Measurements from ENCODE around the gene RNF181.

Gene RNF181

DNA sequence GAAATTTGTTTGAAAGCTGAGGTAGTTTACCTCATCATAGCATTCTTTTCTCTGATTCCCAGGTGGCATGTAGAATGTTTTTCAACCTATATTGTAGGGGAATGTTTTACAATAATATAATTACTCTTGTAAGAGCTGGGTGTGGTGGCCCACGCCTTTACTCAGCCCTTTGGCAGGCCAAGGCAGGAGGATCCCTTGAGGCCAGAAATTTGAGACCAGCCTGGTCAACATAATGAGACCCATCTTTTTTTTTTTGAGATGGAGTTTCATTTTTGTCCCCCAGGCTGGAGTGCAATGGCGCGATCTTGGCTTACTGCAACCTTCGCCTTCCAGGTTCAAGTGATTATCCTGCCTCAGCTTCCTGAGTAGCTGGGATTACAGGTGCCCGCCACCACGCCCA is 24.1 kb downstream of the RNF181 start:
- no peaks in the 10 kb centered on the region for H3K27me3 ChIP-seq (ENCODE audit: control insufficient read depth in 1 of 2, insufficient read depth in 1 of 2, low read length in 2 of 2)

DNA sequence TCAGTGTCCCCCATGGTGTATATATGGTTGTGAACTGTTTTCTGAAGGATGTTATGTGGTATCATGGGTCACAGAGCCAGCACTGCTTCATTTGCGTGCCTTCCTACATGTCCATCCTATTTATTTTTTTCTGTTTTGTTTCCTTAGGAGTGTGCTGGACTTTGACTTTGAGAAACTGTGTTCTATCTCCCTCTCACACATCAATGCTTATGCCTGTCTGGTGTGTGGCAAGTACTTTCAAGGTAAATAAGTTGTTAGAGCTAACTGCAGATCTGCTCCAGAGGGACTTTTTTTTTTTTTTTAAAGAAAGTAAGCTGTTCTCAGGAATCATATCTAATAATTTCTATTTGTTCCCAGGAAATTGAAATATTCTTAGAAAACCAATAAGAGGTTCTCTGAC is 25.8 kb downstream of the RNF181 start:
- H2AFZ ChIP-seq (ENCODE audit: low read depth, low read length), result no peak overlapping the region
- H3K9me3 ChIP-seq (ENCODE audit: control insufficient read depth, low read length), result no peaks in the 10 kb centered on the region
- no peak overlapping the region for H2AK5ac ChIP-seq (ENCODE audit: low read length, severe bottlenecking)
- no peak overlapping the region for H2BK12ac ChIP-seq (ENCODE audit: low read length in 2 of 2)
- no peak overlapping the region for H4K91ac ChIP-seq (ENCODE audit: low read length)
- no peak overlapping the region for H2BK120ac ChIP-seq (ENCODE audit: low read depth, low read length)
- H3K36me3 ChIP-seq (ENCODE audit: control insufficient read depth in 1 of 2, insufficient read depth in 2 of 2, low read depth in 1 of 2, low read length in 2 of 2), result peaks cover 46 to 71% of the 10 kb centered on the region in 2 experiments
- no peak overlapping the region for H2BK5ac ChIP-seq (ENCODE audit: low read depth, low read length, poor library complexity, severe bottlenecking)
- H3K27ac ChIP-seq (ENCODE audit: low read length, poor library complexity, severe bottlenecking), result no peak overlapping the region
- WGBS, result no CpG with 5 or more reads among the region's 1 CpG
- DNase-seq, result no peak
- H3K9ac ChIP-seq (ENCODE audit: low read length), result no peak overlapping the region
- H3K14ac ChIP-seq (ENCODE audit: low read length in 2 of 2), result no peak overlapping the region
- H4K8ac ChIP-seq (ENCODE audit: low read length), result no peak overlapping the region
- H3K4me2 ChIP-seq (ENCODE audit: low read length, poor library complexity, severe bottlenecking), result no peak overlapping the region
- no peak overlapping the region for H2BK15ac ChIP-seq (ENCODE audit: low read depth, poor library complexity, severe bottlenecking)
- no peak overlapping the region for H3K23ac ChIP-seq (ENCODE audit: low read length in 2 of 2)
- H3K27me3 ChIP-seq (ENCODE audit: control insufficient read depth in 1 of 2, insufficient read depth in 1 of 2, low read length in 2 of 2), result no peaks in the 10 kb centered on the region
- H3K4me1 ChIP-seq (ENCODE audit: control insufficient read depth, insufficient read depth, low read depth, low read length), result peaks cover 8% of the 10 kb centered on the region
- no peak overlapping the region for H3K4me3 ChIP-seq (ENCODE audit: insufficient read depth in 1 of 2, low read depth in 1 of 2, low read length in 2 of 2)
- H3K18ac ChIP-seq (ENCODE audit: low read depth in 1 of 2, low read length in 2 of 2), result no peak overlapping the region
- H3K4ac ChIP-seq (ENCODE audit: low read depth in 1 of 2, low read length in 2 of 2), result no peak overlapping the region
- H3K79me1 ChIP-seq (replicated peaks; ENCODE audit: low read length, poor library complexity, severe bottlenecking), result peaks cover 22% of the 10 kb centered on the region

More for the DNA sequence above, 24.1 kb downstream of the RNF181 start:
- no peak overlapping the region for H2BK15ac ChIP-seq (ENCODE audit: low read depth, poor library complexity, severe bottlenecking)
- H3K36me3 ChIP-seq (ENCODE audit: control insufficient read depth in 1 of 2, insufficient read depth in 2 of 2, low read depth in 1 of 2, low read length in 2 of 2), result peaks cover 30 to 54% of the 10 kb centered on the region in 2 experiments
- H3K4me3 ChIP-seq (ENCODE audit: insufficient read depth in 1 of 2, low read depth in 1 of 2, low read length in 2 of 2), result no peak overlapping the region
- H3K9me3 ChIP-seq (ENCODE audit: control insufficient read depth, low read length), result no peaks in the 10 kb centered on the region
- no peak overlapping the region for H4K8ac ChIP-seq (ENCODE audit: low read length)
- DNase-seq, result no peak
- no peak overlapping the region for H2BK5ac ChIP-seq (ENCODE audit: low read depth, low read length, poor library complexity, severe bottlenecking)
- H3K4ac ChIP-seq (ENCODE audit: low read depth in 1 of 2, low read length in 2 of 2), result no peak overlapping the region
- H3K4me1 ChIP-seq (ENCODE audit: control insufficient read depth, insufficient read depth, low read depth, low read length), result peaks cover 8% of the 10 kb centered on the region
- H2BK120ac ChIP-seq (ENCODE audit: low read depth, low read length), result no peak overlapping the region
- peaks cover 18% of the 10 kb centered on the region for H3K79me1 ChIP-seq (replicated peaks; ENCODE audit: low read length, poor library complexity, severe bottlenecking)
- no peak overlapping the region for H3K23ac ChIP-seq (ENCODE audit: low read length in 2 of 2)
- H4K91ac ChIP-seq (ENCODE audit: low read length), result no peak overlapping the region
- no peak overlapping the region for H3K27ac ChIP-seq (ENCODE audit: low read length, poor library complexity, severe bottlenecking)
- H3K4me2 ChIP-seq (ENCODE audit: low read length, poor library complexity, severe bottlenecking), result no peak overlapping the region
- H3K9ac ChIP-seq (ENCODE audit: low read length), result peak overlapping the region; percentile 38
- H3K18ac ChIP-seq (ENCODE audit: low read depth in 1 of 2, low read length in 2 of 2), result no peak overlapping the region
- H2AFZ ChIP-seq (ENCODE audit: low read depth, low read length), result no peak overlapping the region
- H2AK5ac ChIP-seq (ENCODE audit: low read length, severe bottlenecking), result no peak overlapping the region
- WGBS, result 98% methylated on average over 6 of the region's 6 CpGs
- no peak overlapping the region for H2BK12ac ChIP-seq (ENCODE audit: low read length in 2 of 2)
- H3K14ac ChIP-seq (ENCODE audit: low read length in 2 of 2), result no peak overlapping the region

DNA sequence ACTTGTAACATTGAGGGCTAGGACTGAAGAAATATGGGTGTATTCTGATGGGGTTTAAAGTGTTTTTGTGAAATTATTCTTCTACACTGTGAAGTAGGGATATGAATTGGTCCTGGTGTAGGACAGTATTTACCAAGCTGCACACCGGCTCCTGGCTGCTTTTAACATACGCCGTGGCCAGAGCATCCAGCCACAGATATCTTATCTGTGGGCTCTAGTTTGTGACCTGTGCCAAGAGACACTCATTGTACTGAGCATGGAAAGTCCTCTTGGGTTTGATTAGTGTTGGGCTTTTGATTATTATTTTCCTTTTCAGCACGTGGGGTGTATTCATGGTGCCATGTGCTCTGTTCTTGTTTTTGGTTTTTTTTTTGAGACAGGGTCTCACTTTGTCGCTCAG is 28.4 kb downstream of the RNF181 start:
- H3K18ac ChIP-seq (ENCODE audit: low read depth in 1 of 2, low read length in 2 of 2), result no peak overlapping the region
- no peak for DNase-seq
- H2BK12ac ChIP-seq (ENCODE audit: low read length in 2 of 2), result no peak overlapping the region
- H2AFZ ChIP-seq (ENCODE audit: low read depth, low read length), result no peak overlapping the region
- no peak overlapping the region for H3K4ac ChIP-seq (ENCODE audit: low read depth in 1 of 2, low read length in 2 of 2)
- WGBS, result 98% methylated on average over 5 of the region's 5 CpGs
- H3K4me1 ChIP-seq (ENCODE audit: control insufficient read depth, insufficient read depth, low read depth, low read length), result peaks cover 1% of the 10 kb centered on the region
- peaks cover 58 to 88% of the 10 kb centered on the region in 2 experiments for H3K36me3 ChIP-seq (ENCODE audit: control insufficient read depth in 1 of 2, insufficient read depth in 2 of 2, low read depth in 1 of 2, low read length in 2 of 2)
- H2BK120ac ChIP-seq (ENCODE audit: low read depth, low read length), result no peak overlapping the region
- no peak overlapping the region for H4K91ac ChIP-seq (ENCODE audit: low read length)
- H3K9me3 ChIP-seq (ENCODE audit: control insufficient read depth, low read length), result no peaks in the 10 kb centered on the region
- no peak overlapping the region for H2AK5ac ChIP-seq (ENCODE audit: low read length, severe bottlenecking)
- H4K8ac ChIP-seq (ENCODE audit: low read length), result no peak overlapping the region
- no peak overlapping the region for H2BK15ac ChIP-seq (ENCODE audit: low read depth, poor library complexity, severe bottlenecking)
- no peak overlapping the region for H3K4me2 ChIP-seq (ENCODE audit: low read length, poor library complexity, severe bottlenecking)
- H3K23ac ChIP-seq (ENCODE audit: low read length in 2 of 2), result no peak overlapping the region
- peak overlapping the region; percentile 61 for H2BK5ac ChIP-seq (ENCODE audit: low read depth, low read length, poor library complexity, severe bottlenecking)
- no peak overlapping the region for H3K9ac ChIP-seq (ENCODE audit: low read length)
- H3K27me3 ChIP-seq (ENCODE audit: control insufficient read depth in 1 of 2, insufficient read depth in 1 of 2, low read length in 2 of 2), result no peaks in the 10 kb centered on the region
- no peak overlapping the region for H3K14ac ChIP-seq (ENCODE audit: low read length in 2 of 2)
- no peak overlapping the region for H3K4me3 ChIP-seq (ENCODE audit: insufficient read depth in 1 of 2, low read depth in 1 of 2, low read length in 2 of 2)
- peaks cover 23% of the 10 kb centered on the region for H3K79me1 ChIP-seq (replicated peaks; ENCODE audit: low read length, poor library complexity, severe bottlenecking)
- H3K27ac ChIP-seq (ENCODE audit: low read length, poor library complexity, severe bottlenecking), result no peak overlapping the region

DNA sequence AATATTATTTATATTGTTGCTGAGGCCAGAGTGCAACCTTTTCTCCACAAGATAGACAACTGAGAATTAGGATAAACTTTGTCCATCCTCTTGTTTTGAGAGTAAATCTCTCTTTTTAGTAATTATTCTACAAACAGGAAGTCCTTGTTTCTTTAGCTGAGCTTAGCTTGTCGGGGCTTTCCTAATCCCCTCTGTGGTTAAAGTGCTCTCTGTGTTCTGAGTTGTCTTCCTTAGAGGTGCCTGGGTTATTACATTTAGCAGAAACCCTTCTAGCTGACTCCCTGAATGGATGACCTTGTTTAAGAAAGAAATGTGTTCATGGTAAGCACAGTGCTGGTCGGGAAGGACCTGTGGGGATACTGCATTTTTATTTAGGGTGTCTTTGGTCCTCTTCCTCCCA is 33.1 kb downstream of the RNF181 start:
- 61% methylated on average over 2 of the region's 2 CpGs for WGBS
- no peak overlapping the region for H4K8ac ChIP-seq (ENCODE audit: low read length)

More for the DNA sequence above, 33.1 kb downstream of the RNF181 start:
- Histone ChIP-seq H2BK120ac (ENCODE audit: low read depth, low read length) (no peak overlapping the region), H3K14ac (ENCODE audit: low read length in 2 of 2) (no peak overlapping the region), H3K27ac (ENCODE audit: low read length, poor library complexity, severe bottlenecking) (no peak overlapping the region), H3K36me3 (ENCODE audit: control insufficient read depth in 1 of 2, insufficient read depth in 2 of 2, low read depth in 1 of 2, low read length in 2 of 2) (peaks cover 67 to 92% of the 10 kb centered on the region in 2 experiments), H2AFZ (ENCODE audit: low read depth, low read length) (no peak overlapping the region), H3K4ac (ENCODE audit: low read depth in 1 of 2, low read length in 2 of 2) (no peak overlapping the region), H3K9ac (ENCODE audit: low read length) (no peak overlapping the region), H2BK5ac (ENCODE audit: low read depth, low read length, poor library complexity, severe bottlenecking) (no peak overlapping the region), H3K4me3 (ENCODE audit: insufficient read depth in 1 of 2, low read depth in 1 of 2, low read length in 2 of 2) (no peak overlapping the region), H3K27me3 (ENCODE audit: control insufficient read depth in 1 of 2, insufficient read depth in 1 of 2, low read length in 2 of 2) (no peaks in the 10 kb centered on the region), H3K4me1 (ENCODE audit: control insufficient read depth, insufficient read depth, low read depth, low read length) (no peaks in the 10 kb centered on the region), H3K9me3 (ENCODE audit: control insufficient read depth, low read length) (no peaks in the 10 kb centered on the region), H2BK12ac (ENCODE audit: low read length in 2 of 2) (no peak overlapping the region), H2AK5ac (ENCODE audit: low read length, severe bottlenecking) (no peak overlapping the region), H3K4me2 (ENCODE audit: low read length, poor library complexity, severe bottlenecking) (no peak overlapping the region), H2BK15ac (ENCODE audit: low read depth, poor library complexity, severe bottlenecking) (no peak overlapping the region), H4K91ac (ENCODE audit: low read length) (no peak overlapping the region), H3K23ac (ENCODE audit: low read length in 2 of 2) (no peak overlapping the region), H3K79me1 (replicated peaks; ENCODE audit: low read length, poor library complexity, severe bottlenecking) (peaks cover 20% of the 10 kb centered on the region), H3K18ac (ENCODE audit: low read depth in 1 of 2, low read length in 2 of 2) (no peak overlapping the region)
- peak; percentile 56 for DNase-seq
